Measurements from ENCODE around the gene PDCL2.

DNA sequence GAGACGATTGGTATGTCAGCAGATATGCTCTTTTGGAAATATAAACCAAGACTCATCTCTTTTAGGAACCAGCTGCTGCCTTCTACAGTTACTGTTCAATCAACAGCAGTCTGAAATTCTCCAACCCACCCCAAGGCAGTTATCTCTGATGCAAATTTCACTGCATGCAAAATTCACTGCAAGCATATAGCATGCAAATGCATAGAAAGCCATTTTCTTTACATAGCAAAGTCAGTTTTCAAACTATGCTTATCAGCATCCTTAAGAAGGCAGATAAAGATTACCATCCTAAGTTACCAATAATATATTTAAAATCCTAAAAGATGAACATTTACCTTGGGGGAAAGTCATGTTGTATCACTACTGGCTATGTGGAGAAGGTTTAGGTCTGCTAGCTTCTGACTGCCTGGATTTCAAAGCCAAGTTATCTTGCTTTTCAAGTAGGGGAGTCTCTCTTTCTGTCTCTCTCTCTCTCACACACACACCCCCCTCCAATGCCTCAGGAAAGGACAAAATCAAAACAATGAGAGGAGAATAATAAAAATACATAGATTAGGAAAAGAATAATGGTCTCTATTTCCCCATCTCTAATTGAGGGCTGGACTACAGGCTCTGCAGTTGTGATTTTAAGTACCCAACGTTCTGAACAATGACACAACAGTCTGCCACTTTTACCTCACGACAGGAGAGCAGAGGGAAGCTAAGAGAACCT, 42.5 kb upstream of the PDCL2 start:
- TF ChIP-seq, protein P1, sequence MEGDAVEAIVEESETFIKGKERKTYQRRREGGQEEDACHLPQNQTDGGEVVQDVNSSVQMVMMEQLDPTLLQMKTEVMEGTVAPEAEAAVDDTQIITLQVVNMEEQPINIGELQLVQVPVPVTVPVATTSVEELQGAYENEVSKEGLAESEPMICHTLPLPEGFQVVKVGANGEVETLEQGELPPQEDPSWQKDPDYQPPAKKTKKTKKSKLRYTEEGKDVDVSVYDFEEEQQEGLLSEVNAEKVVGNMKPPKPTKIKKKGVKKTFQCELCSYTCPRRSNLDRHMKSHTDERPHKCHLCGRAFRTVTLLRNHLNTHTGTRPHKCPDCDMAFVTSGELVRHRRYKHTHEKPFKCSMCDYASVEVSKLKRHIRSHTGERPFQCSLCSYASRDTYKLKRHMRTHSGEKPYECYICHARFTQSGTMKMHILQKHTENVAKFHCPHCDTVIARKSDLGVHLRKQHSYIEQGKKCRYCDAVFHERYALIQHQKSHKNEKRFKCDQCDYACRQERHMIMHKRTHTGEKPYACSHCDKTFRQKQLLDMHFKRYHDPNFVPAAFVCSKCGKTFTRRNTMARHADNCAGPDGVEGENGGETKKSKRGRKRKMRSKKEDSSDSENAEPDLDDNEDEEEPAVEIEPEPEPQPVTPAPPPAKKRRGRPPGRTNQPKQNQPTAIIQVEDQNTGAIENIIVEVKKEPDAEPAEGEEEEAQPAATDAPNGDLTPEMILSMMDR (conservative IDR thresholded peaks at IDR 0.05 in 1 of 2, IDR thresholded peaks at IDR 0.05 in 1 of 2; ENCODE audit: low read depth in 1 of 2, low read length in 2 of 2): no peak
- TF ChIP-seq EZH2 (IDR thresholded peaks at IDR 0.05; ENCODE audit: low read length, missing control alignments): no peak
